HG03439 (cell line): ENCODE measurements around the gene SCYGR1.
"Not testable (repeated sequence)": the region's sequence is repeated elsewhere in the genome, so short reads cannot be mapped to it uniquely, and the experiment has no call there.

Source experiments
- ATAC-seq: cut with Tn5 transposase; IDR thresholded peaks from one replicate; pipeline ENCODE4 v1.9.1; 2021; ENCODE audit warnings: mild to moderate bottlenecking, moderate library complexity; ENCODE audit not compliant: unreplicated experiment

Gene SCYGR1, protein sequence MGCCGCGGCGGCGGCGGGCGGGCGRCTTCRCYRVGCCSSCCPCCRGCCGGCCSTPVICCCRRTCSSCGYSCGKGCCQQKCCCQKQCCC

DNA sequence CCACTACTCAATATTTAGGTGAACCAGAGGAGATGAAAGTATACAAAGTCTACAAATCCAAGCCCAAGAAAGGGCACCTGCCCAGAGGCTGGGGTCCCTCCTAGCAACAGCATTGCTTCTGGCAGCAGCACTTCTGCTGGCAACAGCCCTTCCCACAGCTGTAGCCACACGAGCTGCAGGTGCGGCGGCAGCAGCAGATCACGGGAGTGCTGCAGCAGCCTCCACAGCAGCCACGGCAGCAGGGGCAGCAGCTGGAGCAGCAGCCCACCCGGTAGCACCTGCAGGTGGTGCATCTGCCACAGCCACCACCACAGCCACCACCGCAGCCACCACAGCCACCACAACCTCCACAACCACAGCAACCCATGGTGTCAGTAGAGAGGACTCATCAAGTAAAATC lies at the start of gene SCYGR1:
SCYGR1 (minus strand) TSS at position 367 of the 400 bp plus-strand sequence; CDS start at position 367, 0 bp downstream.
- not testable (repeated sequence) for ATAC-seq

DNA sequence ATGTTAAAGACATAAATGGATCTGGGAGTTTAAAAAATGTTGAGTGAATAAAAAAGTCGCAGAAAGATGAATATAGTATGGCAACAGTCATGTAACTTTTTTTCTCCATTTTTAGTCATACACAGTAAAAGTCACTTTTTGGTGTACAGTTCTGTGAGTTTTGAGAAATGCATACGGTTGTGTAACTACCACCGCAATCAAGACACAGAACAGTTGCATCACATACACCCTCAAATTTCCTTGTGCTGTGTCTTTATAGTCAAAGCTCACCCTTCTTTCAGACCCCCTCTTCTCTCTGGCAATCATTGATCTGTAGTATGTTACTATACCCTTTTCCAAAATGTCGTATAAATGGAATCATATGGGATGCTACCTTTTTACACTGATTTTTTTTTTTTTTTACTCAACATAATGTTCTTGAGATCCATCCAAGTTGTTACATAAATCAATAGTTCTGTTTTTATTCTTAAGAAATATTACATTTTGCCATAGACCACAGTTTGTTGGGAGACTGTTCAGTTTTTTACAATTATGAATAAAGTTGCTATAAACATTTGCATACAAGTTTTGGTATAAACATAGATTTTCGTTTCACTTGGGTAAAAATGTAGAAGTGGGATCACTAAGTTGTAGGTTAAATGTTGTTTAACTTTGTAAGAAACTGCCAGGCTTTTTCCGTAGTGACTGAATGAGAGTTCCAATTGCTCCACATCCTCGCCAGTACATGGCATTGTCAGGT lies 48.9 kb upstream of the SCYGR1 start:
- no peak for ATAC-seq

DNA sequence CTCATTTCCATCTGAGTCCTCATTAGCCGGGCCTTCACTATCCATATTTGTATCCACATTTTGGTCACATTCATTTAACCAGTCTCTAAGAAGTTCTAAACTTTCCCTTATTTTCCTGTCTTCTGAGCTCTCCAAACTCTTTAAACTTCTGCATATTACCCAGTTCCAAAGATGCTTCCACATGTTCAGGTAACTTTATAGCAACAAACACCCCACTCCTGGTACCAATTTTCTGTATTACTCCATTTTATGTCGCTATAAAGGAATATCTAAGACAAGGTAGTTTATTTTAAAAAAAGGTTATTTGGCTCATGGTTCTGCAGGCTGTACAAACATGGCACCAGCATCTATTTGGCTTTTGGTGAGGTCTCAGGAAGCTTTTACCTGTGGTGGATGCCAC lies 45.4 kb upstream of the SCYGR1 start:
- no peak for ATAC-seq

DNA sequence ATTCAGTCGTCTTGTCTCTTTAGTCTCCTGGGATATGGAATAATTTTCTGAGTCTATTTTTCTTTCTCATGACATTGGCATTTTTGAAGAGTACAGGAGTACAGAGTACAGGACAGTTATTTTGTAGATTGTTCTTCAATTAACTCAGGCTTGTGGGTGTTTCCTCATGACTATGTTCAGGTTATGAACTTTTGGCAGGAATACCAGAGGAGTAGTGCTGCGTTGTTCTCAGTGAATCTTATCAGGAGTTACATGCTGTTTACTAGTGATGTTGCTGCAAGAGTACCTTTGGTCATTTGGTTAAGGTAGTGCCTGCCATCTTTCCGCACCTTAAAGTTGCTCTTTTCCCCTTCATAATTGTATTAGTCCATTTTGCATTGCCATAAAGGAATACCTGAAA lies 42.9 kb upstream of the SCYGR1 start:
- ATAC-seq, result no peak

DNA sequence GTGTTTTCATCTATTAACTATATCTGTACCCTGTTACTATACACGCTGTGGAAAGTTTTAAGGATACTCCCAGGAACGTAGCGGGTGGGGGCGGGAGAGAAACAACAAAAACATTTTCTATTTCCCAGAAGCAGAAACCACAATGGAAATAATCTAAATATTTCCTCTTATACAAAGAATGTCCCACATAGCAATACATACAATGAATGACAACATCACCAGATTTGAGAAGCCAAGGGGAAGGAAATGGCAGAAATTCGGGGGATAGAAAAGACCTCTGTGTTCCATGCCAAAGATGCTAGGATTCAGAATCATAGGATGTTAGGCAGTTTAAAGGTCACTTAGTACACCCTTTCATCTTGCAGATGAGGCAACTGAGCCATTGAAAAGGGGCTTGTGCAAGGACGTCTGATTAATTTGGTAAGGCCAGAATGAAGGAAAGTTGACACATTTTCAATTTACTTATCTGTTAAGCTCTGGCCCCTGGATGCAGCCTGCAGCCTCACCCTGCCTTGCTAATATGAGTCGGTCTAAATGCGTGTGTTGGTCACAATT lies 41.1 kb upstream of the SCYGR1 start:
- ATAC-seq, result no peak

DNA sequence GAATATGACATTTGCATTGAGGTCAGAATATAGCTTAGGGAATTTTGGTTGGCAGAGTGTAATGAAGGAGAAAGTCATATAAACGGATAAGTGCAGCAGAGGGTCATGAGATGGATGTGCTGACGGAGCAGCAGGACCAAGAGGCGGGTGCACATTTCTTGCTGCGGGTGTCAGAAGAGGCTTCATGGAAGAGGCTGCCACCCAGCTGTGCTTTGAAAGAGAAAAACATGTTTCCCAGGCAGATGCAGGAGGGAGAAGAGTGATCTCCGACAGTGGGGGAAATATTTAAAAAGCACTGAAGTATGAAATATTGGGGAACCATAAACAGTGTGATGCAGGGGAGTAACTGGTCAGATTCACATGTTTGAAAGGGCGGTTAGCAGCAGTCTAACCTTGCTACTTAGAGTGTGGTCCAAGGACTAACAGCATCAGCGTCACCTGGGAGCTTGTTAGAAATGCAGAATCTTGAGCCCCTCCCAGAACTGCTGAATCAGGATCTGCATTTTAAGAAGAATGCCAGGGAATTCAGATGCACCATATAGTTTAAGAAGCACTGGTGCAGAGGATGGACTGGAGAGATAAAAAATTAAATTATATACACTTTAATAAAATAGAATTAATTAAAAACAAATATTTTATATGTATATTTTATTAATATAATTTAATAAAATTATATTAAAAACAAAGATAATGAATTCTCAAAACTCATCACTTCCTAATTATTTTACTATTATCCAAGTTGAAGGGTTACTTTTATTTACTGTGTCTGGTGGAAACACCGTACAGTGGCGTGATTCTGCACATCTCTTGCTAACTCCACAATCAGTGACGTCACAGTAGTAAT lies 36.1 kb upstream of the SCYGR1 start:
- ATAC-seq, result no peak

DNA sequence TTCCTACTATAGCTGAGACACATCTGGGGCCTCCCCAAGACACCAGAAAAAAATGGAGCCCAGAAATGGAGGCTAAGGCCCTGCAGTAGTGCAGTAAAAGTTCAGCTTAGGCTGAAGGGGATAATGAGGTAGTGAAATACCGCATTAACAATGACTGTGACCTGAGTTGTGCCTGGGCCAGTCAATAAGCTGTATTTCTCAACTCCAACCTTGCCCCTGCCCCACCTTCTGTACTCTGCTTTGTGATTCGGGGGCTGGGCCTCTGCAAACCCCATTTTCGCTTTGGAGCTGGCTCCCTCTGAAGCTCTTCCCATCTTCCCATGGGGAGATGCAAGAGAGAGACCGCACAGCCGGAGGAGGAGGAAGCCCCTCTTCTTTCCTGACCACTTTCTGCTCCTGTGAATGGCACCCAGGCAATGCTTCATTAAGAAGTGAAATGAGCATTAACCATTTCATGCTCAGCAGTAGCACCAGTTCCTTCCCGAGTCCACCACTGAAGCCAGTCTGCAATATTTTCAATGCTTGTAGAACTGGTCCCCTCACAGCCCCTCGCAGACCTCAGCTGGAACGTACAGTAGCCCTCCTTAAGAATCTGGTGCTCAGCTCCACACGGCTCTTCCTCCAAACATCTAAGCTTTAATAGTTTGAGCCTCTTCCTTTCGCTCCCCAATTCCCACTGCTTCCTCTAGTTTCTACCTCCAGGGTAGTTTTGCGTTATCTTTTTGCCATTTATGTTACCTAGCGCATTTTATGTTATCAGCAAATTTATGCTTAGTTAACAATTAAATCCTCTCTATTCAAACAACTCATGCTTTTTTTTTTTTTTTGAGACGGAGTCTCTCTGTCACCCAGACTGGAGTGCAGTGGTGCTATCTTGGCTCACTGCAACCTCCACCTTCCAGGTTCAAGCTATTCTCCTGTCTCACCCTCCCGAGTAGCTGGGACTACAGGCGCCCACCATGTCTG lies 32.6 kb upstream of the SCYGR1 start:
- no peak for ATAC-seq

DNA sequence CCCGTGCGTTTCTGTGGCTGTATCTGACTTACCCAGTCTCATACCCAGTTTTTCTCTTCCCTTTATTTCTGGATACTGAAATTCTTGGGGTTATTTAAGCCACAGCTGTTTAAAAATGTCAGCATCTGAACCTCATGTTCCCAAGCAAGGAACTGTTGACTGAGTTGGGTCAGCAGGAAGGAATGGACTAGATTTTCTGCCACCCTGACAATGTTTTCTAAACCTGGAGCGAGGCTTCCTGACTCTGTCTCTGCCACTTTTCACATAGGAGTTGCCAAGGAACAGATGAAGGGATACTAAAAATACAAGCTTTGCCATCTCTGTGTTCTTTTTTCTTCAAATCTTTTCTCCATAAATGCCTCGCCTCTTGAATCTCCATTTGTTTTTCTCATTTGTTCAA lies 29.0 kb upstream of the SCYGR1 start:
- ATAC-seq, result no peak

DNA sequence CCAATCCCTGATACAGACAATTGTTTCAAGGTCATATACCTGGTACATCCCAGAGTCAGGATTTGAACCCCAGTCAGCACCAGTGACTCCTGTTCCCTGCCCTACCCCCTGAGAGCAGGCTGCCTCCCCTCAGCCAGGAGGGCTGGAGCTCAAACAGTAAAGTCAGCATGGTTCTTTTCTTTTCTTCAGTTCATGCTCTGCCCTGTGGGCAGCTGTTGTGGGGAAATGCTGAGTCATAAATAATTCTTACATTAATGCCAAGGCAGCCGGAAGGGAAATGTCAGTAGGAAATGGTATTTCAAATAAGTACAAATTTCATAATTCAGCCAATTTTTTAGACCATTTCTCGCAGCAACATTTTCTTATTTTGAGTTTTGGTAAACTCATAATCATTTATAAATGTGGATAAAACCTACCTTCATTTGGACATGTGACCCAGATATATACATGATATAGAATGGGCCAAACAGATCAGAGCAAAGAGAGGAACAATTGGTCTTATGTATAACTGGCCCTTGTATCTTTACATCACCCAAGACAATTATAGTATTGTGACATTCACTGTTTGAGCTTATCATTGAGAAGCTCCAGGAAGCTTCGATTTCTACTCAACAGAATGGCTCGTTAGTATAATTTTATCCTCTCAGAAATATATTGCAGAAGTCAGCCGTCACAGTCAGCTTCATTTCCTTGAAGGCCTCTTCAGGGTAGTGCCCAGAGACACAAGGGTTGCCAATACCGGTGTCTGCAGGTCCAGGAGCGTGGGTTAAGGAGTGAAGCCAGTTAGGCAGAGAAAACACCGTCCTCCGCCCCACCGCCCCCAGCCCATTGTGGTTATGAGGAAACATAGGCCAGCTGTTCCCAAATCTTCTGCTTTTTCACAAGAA lies 28.0 kb upstream of the SCYGR1 start:
- ATAC-seq, result no peak

DNA sequence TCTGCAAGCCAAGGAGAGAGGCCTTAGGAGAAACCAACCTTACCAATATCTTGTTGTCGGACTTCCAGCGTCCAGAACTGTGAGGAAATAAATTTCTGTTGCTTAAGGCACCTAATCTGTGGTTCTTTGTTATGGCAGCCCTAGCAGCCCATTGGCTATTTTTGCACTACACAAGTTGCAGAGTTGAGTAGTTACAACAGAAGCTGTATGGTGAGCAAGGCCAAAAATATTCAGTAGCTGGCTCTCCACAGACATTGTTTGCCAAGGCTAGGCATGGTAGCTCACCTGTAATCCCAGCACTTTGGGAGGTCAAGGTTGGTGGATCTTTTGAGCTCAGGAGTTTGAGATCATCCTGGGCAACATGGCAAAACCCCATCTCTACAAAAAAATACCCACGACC lies 27.1 kb upstream of the SCYGR1 start:
- ATAC-seq, result no peak

DNA sequence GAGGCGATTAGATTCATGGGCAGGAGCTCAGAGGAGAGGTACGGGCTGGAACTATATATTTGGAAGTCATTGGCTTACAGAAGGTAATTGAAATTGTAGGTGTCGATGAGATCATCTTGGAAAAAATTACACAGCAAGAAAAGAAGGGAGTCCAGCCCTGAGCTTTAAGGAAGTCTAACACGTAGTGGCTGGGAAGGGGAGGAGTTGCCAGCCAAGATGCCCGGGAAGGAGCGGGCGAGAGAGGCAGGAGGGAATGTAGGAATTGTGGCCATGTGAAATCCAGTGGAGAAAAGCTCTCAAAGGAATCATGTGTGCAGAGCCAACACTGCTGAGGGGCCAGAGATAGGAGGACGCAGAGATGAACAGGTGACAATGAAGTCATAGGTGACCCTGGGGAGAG lies 25.6 kb upstream of the SCYGR1 start:
- no peak for ATAC-seq

DNA sequence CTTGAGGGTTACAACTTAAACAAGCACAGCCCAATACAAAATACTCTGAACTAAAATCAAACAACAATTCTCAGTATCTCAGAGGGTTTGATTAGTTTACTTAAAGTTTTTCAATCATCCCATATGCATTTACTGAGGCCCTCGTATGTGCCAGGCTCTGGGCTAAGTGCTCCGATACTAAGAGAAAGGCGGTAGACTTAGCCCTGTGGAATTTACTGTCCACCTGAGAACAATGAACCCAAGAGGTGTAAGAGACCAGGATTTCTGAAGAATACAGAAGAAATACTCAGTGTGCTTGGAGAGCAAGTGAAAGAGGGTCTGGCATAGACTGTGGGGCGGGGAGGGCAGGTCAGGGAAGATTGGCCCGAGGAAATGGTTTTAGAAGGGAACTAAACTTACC lies 25.1 kb upstream of the SCYGR1 start:
- no peak for ATAC-seq

DNA sequence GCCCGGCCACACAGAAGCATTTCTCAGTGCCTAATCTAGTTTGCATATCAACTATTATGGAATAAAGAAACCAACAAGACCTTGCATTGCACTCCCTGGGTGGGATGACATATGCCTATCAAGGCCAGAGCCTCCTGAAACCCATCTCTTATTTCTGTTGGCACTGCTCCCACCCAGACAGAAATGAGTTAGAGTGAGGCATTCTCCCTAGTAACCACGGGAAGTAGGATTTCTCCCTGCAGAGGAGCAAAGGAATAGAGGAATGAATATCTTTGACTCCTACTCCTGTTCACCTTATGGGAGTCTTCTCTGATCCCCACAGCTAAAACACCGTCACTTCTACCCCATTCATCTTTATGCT lies 24.2 kb upstream of the SCYGR1 start:
- no peak for ATAC-seq

DNA sequence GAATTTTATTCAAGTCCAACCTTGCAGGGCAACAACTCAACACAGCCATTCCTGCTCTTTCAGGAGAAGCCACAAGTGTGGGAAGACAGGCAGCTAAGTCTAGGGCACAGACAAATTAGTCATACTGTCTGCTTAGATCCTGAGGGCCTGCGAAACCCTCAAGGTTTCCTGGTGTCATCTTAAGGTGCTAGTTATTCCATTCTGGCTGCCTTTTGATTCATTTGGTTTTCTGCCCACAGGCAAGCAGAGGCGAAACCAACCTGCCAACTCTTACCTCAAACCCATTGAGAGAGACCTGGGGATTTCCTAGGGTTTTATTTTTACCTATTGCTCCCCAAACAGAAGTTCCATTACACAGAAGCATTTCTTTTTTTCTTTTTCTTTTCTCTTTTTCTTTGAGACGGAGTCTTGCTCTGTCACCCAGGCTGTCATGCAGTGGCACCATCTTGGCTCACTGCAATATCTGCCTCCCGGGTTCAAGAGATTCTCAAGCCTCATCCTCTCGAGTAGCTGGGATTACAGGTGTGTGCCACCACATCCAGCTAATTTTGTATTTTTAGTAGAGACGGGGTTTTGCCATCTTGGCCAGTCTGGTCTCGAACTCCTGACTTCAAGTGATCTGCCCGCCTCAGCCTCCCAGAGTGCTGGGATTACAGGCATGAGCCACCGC lies 23.7 kb upstream of the SCYGR1 start:
- ATAC-seq, result peak; percentile 77

DNA sequence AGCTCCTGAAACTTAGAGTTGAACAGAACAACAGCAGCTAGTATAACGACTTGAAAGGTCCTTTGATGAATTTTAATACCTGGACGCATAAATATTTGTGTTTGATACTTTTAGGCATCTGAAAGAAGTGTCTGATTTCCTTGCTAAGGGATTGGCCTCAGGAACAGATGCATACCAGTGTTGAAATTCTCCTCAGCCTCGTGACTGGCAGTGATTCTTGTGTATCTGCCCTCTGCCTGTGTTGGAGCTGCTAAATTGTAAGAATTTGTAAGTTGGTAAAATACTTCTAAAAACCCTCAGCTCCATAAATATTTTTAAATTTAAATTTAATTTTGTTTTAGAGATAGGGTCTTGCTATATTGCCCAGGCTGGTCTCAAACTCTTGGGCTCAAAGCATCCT lies 22.4 kb upstream of the SCYGR1 start:
- ATAC-seq, result no peak

DNA sequence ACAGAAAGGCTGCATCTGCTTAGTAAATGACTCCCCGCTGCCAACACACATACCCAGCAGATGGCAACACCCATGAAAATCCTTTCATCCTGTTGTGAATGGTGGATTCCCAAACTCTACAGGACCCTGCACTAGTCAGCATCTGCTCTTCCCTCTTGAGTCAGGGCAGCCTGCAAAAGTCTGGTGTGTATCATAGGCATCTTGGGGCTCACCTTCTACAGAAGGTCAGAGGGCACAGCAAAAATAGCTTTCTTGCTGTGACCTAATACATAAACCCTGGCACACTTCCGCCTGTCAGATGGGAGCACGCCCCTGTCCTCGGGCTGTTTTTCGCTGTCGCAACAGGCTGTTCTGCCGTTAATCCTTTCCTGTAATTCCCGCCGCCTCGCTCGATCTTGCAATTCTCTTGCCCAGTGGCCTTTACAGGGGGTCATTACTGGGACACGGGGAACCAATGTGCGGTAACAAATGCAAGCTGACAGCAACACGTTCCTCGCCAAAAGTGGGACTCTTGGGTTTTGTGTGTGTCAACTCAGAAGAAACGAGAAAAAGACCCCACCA lies 19.9 kb upstream of the SCYGR1 start:
- ATAC-seq, result no peak

DNA sequence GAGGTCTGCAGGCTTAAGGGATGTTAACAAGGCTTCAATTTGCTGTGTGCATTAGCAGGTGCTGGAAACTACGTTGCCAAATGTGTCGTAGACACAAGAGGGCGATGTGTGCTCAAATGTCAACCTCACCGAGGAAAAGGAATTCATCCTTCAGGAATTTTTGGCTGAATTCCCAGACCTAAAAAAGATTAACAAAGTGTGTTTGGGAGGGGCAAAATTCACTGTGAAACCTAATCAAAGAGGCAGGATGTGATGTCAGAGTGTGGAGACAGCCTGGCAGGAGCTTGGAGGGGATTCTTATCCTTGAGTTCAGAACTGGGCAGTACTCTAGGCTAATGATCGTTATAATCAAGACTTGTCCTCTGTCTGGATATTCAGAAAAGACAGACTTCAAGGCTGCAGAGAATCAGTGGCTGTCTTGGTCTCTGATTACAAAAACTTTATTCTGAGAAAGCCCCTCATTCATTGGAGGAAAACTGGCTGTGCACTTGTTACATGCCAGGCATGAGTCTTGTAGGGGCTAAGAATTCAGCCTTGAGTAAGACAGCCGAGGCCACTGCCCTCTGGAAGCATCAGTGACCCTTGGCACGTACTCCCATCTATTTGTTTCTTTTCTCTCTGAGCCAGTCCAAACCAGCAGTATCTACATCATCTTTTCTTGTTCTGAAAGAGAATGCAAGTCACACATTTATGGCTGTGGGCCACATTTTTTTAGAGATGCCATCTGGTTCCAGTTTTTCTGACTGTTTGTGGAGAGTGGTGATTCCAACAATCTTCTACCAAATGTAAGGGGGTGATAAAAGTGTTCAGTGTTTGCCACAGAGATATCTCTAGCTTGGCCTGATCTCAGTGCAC lies 18.7 kb upstream of the SCYGR1 start:
- no peak for ATAC-seq
